GM19372 (cell line): Measurements from ENCODE around the gene ALDH1A3.

Experiments
- ATAC-seq: cut with Tn5 transposase; IDR thresholded peaks from one replicate; pipeline ENCODE4 v1.9.1; 2021; ENCODE audit warnings: mild to moderate bottlenecking, low read depth, moderate library complexity; ENCODE audit not compliant: unreplicated experiment

ALDH1A3 gene

DNA sequence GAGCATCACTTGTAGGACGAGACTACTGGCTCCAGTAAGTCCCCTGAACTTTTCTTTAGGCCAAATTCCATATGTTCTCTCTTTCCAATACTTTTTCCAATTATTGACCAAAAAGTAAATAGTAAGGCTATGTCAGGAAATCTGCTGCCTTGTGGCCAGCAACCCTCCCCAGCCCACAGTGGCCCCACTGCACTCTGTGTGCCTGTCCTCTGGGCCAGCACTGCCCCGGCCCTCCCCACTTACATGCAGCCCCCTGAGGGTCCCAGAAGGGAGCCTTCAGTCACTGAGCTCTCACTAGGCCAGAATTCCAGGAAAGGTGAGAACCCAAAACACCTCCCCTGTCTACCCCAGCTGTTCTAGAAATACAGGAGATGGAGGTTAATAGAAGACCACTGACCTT is 21.3 kb upstream of the ALDH1A3 start:
- no peak for ATAC-seq

DNA sequence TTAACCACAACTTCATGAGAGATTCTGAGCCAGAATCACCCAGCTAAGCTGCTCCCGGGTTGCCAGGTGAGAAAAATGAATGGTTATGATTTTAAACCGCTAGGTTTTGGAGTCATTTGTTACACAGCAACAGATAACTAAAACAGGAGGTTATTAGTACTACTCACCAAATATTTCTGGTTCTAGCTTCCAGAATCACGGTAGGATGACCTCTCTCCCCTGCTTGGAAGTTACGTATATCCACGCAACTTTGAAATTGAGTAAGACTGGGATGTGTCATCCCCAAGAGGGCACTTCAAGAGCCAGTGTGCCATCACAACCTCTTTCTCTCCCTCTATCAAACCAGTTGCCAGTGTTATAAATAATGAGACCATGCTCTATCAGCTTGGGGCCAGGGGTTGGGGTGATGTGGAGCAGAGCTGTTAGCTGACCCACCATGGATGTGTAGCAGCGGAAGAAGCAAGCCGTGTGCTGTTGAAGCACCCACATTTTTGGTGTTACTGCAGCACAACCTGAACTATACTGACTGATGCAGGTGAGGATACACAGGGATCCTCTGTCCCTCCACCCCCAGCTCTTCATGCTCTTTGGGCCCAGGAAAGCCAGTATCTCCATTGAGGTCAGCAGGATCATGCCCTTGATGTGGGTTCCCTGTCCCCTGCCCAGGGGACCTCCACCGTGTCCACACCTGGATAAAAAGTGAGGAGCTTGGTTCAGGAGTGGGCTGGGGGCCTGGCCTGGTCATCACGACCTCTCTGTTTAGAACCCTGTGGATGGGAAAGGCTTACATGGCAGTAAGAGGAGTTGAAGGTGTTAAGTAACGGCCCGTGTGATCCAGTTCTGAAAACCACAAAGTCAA is 19.4 kb upstream of the ALDH1A3 start:
- ATAC-seq = no peak

DNA sequence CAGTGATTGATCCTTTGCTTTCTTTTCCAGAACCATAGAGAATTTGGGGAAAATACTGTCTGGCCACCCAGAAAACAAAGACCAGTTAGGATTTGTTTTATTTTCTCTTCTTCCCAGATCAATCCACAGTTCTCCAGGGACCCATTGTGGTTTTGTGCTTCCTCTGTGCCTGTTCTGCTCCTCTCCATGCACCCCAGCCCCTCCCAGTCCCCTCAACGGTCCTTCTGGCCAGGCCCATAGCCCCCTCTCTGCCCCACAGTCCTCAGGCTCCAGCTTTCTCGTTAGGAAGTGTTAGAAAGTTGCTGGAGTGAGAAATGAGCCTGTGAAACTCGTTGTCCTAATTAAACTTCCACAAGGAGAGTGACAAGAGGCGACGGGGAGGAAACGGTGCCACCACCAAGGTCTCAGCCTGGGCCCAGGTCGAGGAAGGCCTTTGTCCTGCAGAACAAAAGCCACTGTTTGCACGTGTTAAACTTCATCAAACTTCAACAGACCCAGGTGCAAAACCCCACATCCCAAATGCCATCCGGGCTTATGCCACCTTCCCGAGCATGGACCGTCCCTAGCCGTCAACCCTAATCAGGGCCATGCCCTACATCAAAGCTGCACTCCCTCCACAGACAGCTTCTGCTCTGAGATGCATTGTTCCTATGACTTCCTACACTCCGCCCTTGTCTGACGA is 18.7 kb upstream of the ALDH1A3 start:
- no peak for ATAC-seq

DNA sequence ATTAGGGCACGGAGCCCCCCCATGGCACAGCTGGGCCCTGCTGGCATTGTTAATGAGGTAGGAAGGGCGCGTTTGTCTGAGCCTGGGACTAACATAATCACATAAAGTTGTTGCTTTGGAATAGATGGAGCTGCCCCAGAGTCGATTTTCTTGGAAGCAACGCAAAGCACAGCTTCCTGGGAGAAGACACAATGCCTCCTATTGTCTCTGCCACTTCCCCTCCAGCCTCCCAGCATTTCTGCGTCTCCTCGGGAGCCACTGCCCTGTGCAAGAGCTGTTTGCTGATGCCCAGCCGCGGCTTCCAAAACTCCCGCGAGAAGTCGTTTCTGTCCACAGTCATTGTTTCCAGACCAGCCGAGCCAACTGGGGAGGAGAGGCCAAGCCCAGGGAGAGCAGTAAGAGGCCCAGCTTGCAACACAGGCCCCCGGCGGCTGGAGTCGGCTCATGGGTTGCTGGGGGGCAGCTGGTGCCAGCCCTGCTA is 18.1 kb upstream of the ALDH1A3 start:
- ATAC-seq = no peak

DNA sequence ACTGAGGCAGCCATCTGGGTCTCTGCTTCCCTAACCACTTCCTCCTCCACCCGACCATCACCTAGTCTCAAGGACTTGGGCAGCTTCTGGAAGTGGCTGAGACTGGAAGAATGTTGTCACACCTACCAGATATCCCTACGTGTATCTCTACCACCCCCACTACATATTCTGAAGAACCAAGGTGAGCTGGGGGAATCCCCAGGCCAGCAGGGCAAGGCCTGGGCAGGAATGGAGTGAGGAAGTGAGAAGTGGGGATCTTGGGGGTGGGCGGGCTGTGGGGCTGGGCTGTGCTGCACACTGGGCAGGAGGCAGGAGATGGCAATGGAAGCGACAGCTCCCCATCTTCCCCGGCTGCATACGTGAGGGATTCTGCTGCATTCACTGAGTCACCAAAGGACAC is 17.5 kb upstream of the ALDH1A3 start:
- ATAC-seq = no peak

DNA sequence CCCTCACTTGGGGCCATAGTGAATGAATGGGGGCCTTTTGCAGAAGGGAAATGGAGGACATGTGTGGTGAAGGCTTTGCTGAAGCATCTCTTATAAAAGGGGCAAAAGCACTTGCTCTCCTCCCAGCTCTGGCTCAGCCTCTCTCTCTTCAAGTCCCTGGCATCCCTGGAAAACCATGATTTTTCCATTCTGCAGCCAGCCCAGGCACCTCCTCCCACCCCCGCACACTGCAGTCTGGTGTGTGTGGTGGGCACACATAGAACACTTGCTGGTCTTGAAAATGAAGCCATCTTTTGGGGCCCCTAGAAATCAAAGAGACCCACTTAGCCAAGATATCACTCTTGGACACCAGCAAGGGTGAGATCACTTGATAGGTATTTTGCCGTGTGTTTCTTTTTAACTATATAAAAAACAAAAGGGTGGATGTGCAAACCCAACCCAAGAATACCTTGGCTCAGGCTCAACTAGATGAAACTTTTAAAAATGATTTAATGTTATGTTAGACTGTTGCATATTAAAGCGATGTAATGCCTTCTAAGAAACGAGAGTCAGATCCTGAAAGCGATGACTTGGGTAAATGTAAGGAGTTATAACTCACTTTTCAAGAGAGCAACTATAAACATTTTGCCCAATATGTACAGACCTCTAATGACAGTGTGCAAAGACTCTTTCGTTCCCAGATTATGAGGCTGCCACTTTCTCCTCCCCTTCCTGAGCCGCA is 16.4 kb upstream of the ALDH1A3 start:
- no peak for ATAC-seq

DNA sequence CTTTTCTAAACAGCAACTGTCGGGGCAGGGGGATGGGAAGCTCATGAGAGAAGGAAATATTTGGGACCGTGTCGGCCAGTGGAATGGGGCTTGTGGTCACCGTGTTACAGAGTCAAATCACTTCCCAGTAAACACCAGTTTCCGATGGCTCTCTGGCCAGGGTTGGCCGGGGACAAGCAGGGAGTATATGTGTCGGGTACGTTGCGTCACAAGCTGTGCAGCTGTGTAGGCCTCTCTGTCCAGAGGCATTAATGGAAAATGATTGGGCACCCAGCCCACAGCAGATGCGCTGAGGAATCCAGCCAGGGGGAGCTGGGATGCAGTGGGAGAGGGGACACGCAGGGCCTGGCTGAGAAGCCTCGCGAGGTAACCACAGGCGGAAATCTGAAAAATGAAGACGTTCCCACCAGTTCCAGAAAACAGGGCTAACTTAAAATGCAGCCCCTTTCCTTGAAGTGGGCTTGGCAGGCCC is 15.8 kb upstream of the ALDH1A3 start:
- no peak for ATAC-seq

DNA sequence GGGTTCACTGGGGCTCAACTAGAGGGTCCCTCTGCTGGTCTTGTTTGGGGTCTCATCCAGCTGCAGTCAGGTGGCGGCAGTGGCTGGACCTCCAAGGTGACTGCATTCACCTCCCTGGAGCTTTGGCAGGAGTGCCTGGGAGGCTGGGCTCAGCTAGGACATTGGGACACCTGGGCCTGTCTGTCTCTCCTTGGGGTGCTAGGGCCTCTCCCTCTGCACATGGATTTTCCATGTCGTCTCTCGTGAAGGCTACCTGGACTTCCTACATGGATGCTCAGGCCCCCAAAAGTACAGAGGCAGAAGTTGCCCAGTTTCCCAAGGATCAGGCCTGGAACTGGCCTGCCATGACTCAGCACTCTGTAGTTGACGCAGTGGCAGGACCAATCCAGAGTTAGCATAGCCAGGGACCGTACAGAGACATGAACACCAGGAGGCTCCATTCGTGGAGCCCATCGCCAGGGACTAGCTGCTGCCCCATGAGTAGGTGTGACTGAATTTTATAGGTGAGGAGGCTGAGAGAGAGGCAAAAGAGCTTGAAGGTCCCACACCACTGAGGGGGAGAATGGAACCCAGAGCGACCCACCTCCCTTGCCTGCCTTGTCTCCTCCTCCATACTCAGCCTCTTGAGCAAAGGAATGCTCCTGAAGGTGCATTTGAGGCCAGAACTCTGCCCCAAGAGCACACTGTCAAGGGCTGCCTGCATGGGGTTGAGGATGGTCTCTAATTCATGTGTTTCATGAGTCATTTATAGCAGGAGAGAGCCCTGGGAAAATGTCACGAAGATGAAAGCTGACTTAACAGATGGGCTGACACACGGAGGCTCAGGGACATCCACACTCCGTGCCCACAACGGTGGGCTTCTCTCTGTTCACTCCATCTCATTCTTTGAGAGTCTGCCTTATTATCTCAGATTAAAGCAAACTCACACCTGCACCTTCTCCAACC is 13.0 kb upstream of the ALDH1A3 start:
- no peak for ATAC-seq

DNA sequence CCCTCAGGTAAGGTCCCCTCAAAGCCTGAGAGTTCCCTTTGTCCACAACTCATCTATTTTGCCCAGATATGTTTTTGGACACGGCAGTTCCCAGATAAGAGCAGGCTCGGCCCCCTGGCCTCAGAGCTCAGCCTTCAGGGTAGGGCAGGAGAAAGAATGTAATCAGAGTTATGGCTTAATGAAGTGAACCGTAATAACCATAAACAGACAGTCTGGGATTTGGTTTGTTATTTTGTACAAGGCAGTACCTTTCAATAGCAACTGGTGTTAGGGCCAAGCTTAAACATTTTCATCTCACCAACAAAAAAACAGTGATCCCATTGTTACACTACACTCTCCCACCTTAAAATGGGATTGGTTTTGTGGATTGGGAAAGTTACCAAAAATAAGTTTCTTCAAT is 12.2 kb upstream of the ALDH1A3 start:
- ATAC-seq = no peak

DNA sequence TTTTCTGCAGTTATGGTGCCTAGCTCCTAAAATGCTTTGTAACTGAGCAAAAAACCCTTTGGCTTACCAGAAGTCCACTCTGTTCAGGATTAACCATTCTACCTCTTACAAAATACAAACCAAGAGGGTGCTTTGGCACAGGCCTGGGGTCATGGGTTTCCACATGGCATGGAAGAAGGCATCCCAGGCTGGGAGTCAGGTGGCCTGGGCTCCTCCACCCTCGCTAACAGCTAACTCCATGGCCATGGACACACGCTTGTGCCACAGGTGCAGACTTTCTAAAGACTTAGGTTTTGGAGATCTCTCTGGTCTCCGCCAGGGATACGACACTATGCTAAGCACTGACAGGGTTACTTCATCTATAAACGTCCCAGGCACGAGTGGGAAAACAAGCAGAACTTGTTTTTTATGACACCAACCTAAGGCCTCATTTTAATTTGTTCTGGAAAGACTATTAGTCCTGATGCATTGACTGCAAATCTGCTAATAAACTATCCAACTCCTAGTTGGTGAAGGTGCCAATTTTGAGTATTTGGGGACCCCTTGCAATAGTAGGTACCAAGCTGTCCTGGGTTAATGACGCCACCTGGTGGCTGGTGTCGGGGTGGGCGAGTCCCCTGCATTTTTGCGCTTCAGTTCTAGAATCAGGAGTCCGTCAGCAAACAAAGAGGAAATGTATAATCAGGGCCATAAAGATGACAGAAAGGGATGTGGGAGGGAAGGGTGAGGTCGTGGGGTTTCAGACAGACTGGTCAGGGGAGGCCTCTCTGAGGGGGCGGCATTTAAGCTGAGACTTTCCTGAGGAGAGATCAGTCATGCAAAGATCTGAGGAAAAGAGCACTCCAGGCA is 10.3 kb upstream of the ALDH1A3 start:
- no peak for ATAC-seq

DNA sequence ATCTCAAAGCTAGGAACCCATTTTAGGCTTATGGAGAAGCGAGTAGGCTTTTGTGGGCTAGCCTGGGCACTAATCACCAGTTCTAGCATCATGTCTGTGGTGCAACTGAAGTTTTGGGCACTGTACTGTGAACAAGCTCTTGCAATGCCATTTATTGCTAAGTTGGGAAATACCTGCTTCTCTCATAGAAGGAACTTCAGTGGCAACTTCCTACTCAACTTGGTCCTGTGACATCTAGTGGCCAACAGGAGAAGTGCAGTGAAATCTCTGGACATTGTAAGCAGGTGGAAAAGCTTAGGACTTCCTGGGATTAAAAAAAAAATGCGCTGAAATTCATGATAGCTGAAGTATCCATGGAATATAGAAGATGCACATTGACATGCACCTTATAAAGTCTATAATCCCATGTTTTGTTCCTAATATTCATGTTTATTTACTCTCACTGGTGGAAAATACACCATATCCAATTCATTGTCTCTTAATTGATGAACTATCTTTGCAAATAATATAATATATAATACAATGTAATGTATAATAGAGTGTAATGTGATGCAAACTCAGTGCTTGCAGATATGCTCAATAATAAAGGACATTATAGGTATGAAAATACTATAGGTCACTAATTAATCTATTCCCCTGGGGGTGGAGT is 6.5 kb upstream of the ALDH1A3 start:
- ATAC-seq = peak; percentile 72

DNA sequence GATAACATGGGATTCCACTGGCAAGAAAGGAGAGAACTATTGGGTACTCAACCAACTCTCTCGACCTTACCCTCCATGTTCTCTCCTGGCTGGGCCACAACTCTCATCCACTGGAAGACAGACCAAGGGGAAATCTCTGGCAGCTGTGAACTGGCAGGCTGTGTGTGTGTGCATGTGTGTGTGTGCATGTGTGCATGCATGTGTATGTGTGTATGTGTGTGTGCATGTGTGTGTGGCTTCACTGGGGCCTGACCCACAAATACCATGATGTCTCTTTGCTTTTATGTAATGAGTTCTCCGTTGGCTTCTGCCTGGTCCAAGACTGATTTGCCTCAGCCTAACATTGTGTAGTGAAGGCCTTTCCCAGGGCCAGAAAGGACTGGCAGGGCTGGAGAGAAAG is 4.1 kb upstream of the ALDH1A3 start:
- ATAC-seq = no peak

DNA sequence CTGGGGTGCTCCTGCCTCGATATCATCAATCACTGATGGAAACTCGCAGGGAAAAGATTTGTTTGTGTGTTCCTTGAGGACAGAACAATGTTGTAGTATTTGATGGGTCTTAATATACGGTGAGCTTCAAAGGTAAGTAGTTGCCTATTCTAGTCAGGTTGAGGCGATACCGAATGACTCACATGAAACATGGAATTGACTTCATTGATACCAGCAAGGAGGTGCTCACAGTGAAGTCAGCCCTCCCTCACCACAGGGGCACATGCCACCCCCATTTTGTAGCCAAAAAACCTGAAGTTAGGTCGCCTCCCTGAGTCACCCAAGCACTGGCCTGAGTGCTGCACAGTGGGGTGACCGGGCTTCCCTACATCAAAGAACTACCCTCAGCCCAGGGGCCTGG is 3.7 kb upstream of the ALDH1A3 start:
- ATAC-seq = no peak

DNA sequence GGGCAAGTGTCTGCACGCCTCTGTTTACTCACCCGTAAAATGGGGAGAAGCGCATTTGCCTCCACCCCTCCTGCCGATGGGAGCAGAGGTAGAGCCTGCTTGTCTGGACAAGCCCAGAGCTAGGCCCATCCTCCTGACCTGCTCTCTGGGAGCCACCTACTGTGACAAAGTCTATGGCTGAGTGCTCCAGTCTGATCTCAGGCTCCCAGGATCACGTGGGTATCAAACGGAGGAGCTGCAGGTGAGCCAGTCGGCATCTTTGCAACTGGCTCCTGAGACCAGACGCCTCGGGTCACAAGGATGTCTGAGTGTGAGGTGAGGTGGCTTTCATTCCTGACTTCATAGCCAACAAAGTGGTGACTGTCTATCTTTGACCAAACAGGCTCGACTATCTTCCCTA is 2.1 kb upstream of the ALDH1A3 start:
- ATAC-seq = no peak

DNA sequence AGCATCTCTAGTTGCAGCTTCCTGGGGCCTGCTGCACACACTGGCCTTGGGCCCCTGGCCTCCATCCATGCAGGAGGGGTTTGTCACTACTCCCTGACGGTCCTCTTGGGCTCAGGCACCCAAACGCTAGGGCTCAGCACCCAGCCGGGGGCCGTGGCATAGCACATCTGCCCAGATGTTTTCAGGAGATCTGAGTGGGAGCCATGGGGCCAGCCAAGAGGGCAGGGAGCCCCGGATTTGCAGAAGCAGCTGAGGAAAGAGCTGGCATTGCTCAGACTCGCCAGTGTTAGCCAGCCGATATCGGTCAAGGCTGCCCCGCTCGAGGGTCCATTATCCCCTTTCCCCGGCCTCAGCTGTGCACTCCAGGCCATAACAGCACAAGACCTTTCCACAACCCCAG is 1.5 kb upstream of the ALDH1A3 start:
- ATAC-seq = no peak

DNA sequence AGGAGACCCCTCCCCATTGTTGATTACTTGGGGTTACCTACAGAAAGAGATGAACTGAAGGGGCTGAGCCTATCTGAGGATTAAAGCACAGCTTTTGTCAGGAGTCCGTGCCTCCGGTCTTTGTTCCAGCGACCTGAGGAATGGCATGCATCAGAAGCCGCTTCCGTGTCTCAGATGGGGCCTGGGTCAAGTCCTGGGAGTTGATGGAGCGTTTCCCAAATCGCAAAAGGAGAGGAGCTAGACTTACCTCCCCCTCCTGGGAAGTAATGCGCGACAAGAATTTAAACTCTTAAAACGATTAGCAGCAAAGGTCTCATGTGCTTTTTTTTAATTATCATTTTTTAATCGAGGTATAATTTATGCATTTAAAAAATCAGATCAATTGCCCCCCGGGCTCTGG is 983 bp upstream of the ALDH1A3 start:
- no peak for ATAC-seq

DNA sequence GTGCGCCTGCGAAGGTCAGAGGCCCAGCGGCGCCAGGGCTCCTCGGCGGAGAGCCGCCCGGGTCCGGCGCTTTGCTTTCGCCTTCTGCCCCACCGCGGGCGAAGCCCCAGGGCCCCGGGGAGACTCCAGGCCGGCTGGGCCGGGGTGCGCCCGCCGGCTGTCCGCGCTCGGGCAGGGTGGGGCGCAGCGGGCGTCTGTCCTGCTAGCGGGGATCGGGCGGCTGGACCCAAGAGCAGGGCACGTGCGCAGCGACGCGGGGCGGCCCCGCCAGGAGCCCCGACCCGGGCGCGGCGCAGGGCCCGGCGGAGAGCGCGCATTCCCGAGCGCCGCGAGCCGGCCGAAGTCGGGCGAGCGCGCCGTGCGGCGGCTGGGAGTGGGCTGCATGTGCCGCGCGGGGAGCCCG is 569 bp upstream of the ALDH1A3 start:
- ATAC-seq = peak; percentile 32

DNA sequence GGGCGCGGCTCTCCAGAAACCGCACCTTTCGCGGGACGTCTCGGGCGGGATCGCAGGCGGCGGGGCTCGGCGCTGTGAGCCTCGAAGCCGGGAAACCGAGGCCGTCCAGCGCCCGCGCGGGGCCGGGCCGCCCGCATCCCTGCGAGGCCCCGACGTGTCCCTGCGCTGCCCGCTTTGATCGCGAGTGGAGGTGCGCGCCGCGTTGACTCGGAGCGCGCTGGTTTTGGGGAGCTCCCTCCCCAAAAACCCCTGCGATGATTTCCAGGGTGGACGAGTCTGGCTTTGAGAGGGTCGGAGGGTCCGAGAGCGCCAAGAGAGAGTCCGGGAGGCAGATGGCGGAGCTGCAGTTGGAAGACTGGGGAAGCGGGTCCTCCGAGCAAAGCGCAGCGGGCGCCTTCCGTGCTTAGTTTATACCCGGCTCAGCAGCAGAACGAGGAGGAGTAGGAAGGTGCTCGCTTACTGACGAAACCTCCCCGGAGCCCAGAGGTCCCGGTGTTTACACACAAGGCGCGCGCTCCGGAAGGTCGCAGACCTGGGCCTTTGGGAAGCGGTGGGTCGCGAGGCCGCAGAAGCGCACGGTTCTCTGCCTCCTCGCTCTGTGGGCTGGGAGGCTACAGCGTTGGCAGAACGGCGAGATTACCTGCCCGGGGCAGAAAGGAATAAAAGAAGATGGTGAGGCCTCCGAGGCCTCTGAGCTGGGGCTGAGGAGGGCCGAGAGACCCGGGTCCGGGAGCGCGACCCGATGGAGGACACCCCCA is 687 bp downstream of the ALDH1A3 start:
- peak; percentile 21 for ATAC-seq
